Subcutaneous adipose tissue (tissue), 4 donors: Measurements from ENCODE around the gene CABLES1. TPM values are rescaled to one million over a fixed set of nuclear protein-coding genes. Genes with fewer than 3 reads are reported as not detected.

Source experiments
- CTCF ChIP-seq: fragments of 450-650 bp; IDR thresholded peaks from one replicate; pipeline ENCODE4 v1.5.1; 2016; ENCODE audit warnings: low read depth, mild to moderate bottlenecking, control low read depth, antibody characterized with exemption, moderate library complexity
- total RNA-seq, 4 donors: library from RNA; depleted of rRNA; stranded (reverse); fragments of >200 nt; gene quantifications; one replicate each; pipeline ENCODE4 v1.1.0, GENCODE V29; 2016

The CABLES1 gene
- total RNA-seq, 4 donors from 2014 or later = 22.5 to 50.7 (median 46.4) TPM

GRCh38 chr18:23135550-23136325, 453 bp downstream of the CABLES1 start:
- TF ChIP-seq CTCF = no peak

- TF ChIP-seq CTCF = no peak
These were observed 1.2 kb downstream of the CABLES1 start for GRCh38 chr18:23136326-23137096.

- TF ChIP-seq CTCF = no peak
These were observed 1.9 kb downstream of the CABLES1 start for GRCh38 chr18:23137097-23137635.

GRCh38 chr18:23137788-23138216, 2.5 kb downstream of the CABLES1 start:
- no peak for TF ChIP-seq CTCF

- no peak for TF ChIP-seq CTCF
These were observed 3.2 kb downstream of the CABLES1 start for GRCh38 chr18:23138471-23138870.

GRCh38 chr18:23141104-23141999, 6.1 kb downstream of the CABLES1 start:
- TF ChIP-seq CTCF = no peak
